ENCODE data around the gene GASK1A. TPM values are rescaled to one million over a fixed set of nuclear protein-coding genes. Genes with fewer than 3 reads are reported as not detected.

The GASK1A gene
- total and polyA plus RNA-seq, 10 donors: 0.43 to 4.0 (median 1.8) TPM

DNA sequence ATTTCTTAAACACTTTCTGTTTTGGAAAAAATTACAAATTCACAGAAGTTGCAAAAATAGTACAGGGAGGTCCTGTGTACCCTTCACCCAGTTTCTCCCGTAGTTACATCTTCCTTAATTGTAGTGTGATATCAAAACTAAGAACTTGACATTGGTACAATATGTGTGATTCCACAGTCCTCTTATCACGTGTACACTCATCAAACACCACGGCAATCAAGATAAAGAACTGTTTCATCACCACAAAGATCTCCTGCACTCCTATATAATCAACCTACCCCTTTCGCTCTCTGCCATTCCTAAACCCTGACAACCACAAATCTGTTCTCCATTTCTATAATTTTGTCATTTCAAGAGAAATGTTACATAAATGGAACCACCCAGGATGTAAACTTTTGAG is 95.4 kb downstream of the GASK1A start:
- intact Hi-C loops (cut with DNase I; ENCODE audit: low total_unique reads): no loop called here
- H3K9me3 ChIP-seq: no peaks in the 10 kb centered on the region
- H3K4me3 ChIP-seq: no peak overlapping the region
- TF ChIP-seq POLR2AphosphoS5 (IDR thresholded peaks at IDR 0.05): no peak
- TF ChIP-seq POLR2A (IDR thresholded peaks at IDR 0.05): no peak
- TF ChIP-seq, protein P1, sequence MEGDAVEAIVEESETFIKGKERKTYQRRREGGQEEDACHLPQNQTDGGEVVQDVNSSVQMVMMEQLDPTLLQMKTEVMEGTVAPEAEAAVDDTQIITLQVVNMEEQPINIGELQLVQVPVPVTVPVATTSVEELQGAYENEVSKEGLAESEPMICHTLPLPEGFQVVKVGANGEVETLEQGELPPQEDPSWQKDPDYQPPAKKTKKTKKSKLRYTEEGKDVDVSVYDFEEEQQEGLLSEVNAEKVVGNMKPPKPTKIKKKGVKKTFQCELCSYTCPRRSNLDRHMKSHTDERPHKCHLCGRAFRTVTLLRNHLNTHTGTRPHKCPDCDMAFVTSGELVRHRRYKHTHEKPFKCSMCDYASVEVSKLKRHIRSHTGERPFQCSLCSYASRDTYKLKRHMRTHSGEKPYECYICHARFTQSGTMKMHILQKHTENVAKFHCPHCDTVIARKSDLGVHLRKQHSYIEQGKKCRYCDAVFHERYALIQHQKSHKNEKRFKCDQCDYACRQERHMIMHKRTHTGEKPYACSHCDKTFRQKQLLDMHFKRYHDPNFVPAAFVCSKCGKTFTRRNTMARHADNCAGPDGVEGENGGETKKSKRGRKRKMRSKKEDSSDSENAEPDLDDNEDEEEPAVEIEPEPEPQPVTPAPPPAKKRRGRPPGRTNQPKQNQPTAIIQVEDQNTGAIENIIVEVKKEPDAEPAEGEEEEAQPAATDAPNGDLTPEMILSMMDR (IDR thresholded peaks at IDR 0.05 in 8 of 11, conservative IDR thresholded peaks at IDR 0.05 in 3 of 11): no peak
- no peaks in the 10 kb centered on the region for H3K27me3 ChIP-seq (replicated peaks in 1 of 7)
- 71 to 83% (median 80%) methylated on average over 4 of the region's 4 CpGs for WGBS, 5 donors
- H3K27ac ChIP-seq: no peak overlapping the region
- peaks cover 0 to 23% (median 4%) of the 10 kb centered on the region in 6 donors for H3K36me3 ChIP-seq
- DNase-seq: no peak
- no peaks in the 10 kb centered on the region for H3K4me1 ChIP-seq

DNA sequence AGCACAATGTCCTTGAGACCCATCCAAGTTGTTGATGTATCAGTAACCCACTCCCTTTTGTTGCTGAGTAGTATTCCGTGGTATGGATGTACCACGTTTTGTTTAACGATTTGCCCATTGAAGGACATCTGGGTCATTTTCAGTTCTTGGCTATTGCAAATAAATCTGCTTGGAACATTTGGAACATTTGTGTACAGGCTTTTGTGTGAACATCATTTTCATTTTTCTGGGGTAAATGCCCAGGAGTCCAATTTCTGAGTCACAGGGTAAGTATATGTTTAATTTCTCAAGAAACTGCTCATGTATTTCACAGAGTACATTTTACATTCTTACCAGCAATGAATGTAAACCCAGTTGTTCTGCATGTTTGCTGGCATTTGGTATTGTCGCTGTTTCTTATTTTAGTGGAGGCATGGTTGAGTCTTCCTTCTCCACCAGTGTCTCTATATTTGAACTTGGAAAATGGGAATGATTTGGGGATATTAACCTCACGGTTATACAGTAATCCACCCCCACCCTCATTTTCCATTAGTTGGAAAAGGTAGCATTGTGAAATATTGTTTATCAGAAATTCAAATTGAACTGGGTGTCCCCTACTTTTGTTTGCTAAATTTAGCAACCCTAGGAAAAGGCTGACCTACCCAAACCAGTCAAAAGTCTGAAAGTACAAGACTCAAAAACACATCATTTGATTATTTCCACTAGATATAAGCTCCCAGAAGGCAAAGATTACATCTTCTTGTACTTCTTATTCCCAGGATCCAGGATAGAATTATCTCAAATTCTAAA is 96.0 kb downstream of the GASK1A start:
- DNase-seq: no peak
- TF ChIP-seq POLR2A (IDR thresholded peaks at IDR 0.05) (no peak), POLR2AphosphoS5 (IDR thresholded peaks at IDR 0.05) (no peak)
- TF ChIP-seq, protein P1 (IDR thresholded peaks at IDR 0.05 in 8 of 11, conservative IDR thresholded peaks at IDR 0.05 in 3 of 11): no peak
- Histone ChIP-seq H3K4me3 (no peak overlapping the region), H3K27me3 (replicated peaks in 1 of 7) (no peaks in the 10 kb centered on the region), H3K4me1 (no peaks in the 10 kb centered on the region), H3K36me3 (peaks cover 0 to 29% (median 11%) of the 10 kb centered on the region in 6 donors), H3K9me3 (no peaks in the 10 kb centered on the region), H3K27ac (no peak overlapping the region)
- intact Hi-C loops (cut with DNase I; ENCODE audit: low total_unique reads): no loop called here
- 83 to 97% (median 92%) methylated on average over 5 of the region's 5 CpGs for WGBS, 5 donors

DNA sequence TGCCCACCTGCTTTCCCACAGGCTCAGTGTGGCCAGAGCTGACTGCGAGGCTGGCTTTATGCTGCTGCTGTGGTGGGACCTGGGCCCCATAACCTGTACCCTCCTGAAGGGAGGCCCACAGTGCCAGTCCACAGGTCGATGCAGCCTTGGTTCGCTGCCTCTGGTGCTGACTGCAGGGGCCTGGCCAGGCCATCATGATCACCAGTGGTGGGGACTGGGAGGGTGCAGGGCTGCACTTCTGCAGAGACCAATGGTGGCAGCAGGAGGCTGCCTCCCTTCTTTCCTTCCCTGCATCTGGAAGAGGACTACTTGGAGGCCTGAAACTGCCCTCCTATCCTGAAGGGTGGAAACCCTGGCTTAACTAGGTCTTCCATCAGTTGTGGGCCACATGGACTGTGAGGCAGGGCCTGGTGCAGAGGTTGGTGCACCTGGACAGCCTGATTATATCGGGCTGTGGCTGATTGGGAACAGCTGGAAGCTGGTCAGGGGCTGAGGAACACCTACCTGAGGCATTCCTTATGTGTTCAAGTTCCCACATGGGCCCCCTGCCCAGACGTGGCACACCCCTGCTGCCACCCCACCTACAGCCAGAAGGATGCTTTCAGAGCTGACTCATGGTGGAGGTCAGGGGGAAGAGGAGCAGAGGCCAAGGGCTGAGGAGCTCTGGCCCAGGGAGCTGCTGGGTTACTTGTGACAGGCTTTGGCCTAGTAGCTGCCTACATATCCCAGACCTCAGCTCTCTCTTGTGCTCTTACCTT is 97.0 kb downstream of the GASK1A start:
- TF ChIP-seq POLR2AphosphoS5 (IDR thresholded peaks at IDR 0.05) (no peak), POLR2A (IDR thresholded peaks at IDR 0.05) (no peak)
- TF ChIP-seq, protein P1 (IDR thresholded peaks at IDR 0.05 in 8 of 11, conservative IDR thresholded peaks at IDR 0.05 in 3 of 11): no peak
- H3K4me1 ChIP-seq: no peaks in the 10 kb centered on the region
- H3K9me3 ChIP-seq: no peaks in the 10 kb centered on the region
- no peak overlapping the region for H3K27ac ChIP-seq
- DNase-seq: no peak
- H3K4me3 ChIP-seq: no peak overlapping the region
- intact Hi-C loops (cut with DNase I; ENCODE audit: low total_unique reads): no loop called here
- H3K36me3 ChIP-seq: peaks cover 0 to 39% (median 20%) of the 10 kb centered on the region in 6 donors
- WGBS, 5 donors: 56 to 85% (median 72%) methylated on average over 2 to 5 of the region's 5 CpGs
- H3K27me3 ChIP-seq (replicated peaks in 1 of 7): no peaks in the 10 kb centered on the region

DNA sequence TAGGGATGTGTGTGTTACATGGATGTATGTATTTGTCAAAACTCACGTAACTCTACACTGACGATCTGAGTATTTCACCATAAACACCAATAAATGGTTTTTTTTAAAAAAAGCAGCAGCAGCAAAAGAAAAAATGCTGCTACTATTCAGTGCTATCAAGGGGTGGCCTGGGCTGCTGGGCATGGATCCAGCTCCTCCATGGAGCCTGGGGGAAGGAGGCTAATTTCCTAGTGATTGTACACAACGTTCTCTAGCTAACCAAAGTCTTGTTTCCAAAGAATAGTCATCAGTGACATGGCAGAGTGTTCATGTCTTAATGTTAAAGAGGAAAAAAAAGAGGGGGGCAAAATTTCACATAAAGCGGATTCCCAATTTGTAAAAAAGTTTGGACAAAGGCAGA is 97.7 kb downstream of the GASK1A start:
- intact Hi-C loops (cut with DNase I; ENCODE audit: low total_unique reads): no loop called here
- H3K9me3 ChIP-seq: no peaks in the 10 kb centered on the region
- H3K4me1 ChIP-seq: no peaks in the 10 kb centered on the region
- DNase-seq: no peak
- no peak overlapping the region for H3K4me3 ChIP-seq
- TF ChIP-seq, protein P1 (IDR thresholded peaks at IDR 0.05 in 8 of 11, conservative IDR thresholded peaks at IDR 0.05 in 3 of 11): no peak
- no peak overlapping the region for H3K27ac ChIP-seq
- H3K36me3 ChIP-seq: peaks cover 0 to 47% (median 23%) of the 10 kb centered on the region in 6 donors
- no peaks in the 10 kb centered on the region for H3K27me3 ChIP-seq (replicated peaks in 1 of 7)
- WGBS, 5 donors: 78 to 92% (median 88%) methylated on average over 4 of the region's 4 CpGs
